Cerebellar cortex (tissue), 1 donor: Measurements from ENCODE around the gene MIPEP.

Experiments
- DNase-seq: peaks from one replicate; pipeline ENCODE4 v3.0.0-alpha.2; 2015; ENCODE audit warnings: low spot score

Gene MIPEP

DNA sequence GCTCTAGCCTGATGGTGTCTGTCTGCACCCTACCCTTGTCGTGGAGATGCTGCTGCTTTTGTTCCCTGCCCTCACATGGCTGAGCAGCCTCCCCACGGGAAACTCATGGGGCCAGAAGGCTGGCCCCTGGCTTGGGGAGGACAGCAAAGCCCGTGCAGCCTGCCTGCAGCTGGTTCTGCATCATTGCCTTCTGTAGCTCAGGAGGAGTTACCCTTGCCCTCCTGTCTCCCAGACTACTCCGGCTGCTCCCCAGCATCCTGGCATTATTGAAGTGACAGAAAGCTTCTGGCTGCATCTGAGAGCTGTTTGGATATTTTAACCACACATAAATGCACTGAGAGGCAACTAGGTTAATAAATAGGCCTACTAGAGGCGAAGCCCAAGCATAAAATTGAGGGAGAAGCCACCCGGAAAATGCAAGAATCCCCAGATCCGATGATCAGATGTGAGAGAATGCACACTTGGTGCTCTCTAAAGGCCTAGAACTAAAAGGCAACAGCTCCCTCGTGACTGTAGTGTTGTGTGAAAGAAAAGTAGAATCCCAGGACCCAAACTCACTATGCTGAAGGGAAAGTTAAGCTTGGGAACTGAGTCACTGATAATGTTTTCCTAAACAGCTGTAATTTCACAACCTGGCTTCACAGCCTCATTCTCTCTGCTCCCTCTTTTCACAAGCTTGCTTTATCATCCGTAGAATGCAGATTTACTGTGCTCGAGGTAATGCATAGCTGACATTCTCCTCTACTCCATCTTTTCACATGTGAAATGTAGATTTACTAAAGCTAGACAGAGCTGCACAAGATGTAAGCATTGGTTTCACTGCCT lies 208.1 kb downstream of the MIPEP start:
- no peak for DNase-seq
